GOT3 (cell line): ENCODE measurements around the gene CSK.

ENCODE experiments used
- DNase-seq: peaks from one replicate; lab custom pipeline; 2025; ENCODE audit warnings: mixed read lengths; lab: John Stamatoyannopoulos, UW

The CSK gene

GRCh38 chr15:74826364-74826819, 44.5 kb downstream of the CSK start, which contains the start of gene CPLX3:
Gene CPLX3 (plus strand): TSS chr15:74826627. CDS start chr15:74826704, 77 bp downstream.
- DNase-seq, result no peak

GRCh38 chr15:74826921-74827320, 45.0 kb downstream of the CSK start:
- no peak for DNase-seq

- no peak for DNase-seq
These were observed 45.7 kb downstream of the CSK start for GRCh38 chr15:74827614-74828013.

GRCh38 chr15:74828835-74829234, 47.0 kb downstream of the CSK start:
- no peak for DNase-seq

- DNase-seq, result no peak
These were observed 47.6 kb downstream of the CSK start for GRCh38 chr15:74829486-74829885.

- DNase-seq, result no peak
These were observed 48.1 kb downstream of the CSK start for GRCh38 chr15:74829991-74830390.

GRCh38 chr15:74830868-74831267, 49.0 kb downstream of the CSK start:
- no peak for DNase-seq

- no peak for DNase-seq
These were observed 50.1 kb downstream of the CSK start for GRCh38 chr15:74831813-74832495.

- DNase-seq, result no peak
These were observed 50.9 kb downstream of the CSK start for GRCh38 chr15:74832826-74833225.

- DNase-seq, result no peak
These were observed 51.7 kb downstream of the CSK start for GRCh38 chr15:74833376-74834107.

- no peak for DNase-seq
These were observed 53.5 kb downstream of the CSK start for GRCh38 chr15:74835312-74835823.

- no peak for DNase-seq
These were observed 55.0 kb downstream of the CSK start for GRCh38 chr15:74836846-74837245.

- no peak for DNase-seq
These were observed 55.7 kb downstream of the CSK start for GRCh38 chr15:74837482-74838136.

GRCh38 chr15:74838137-74838516, 56.2 kb downstream of the CSK start:
- DNase-seq, result no peak

- DNase-seq, result no peak
These were observed 57.1 kb downstream of the CSK start for GRCh38 chr15:74838746-74839525.

GRCh38 chr15:74839526-74840395, 57.9 kb downstream of the CSK start:
- DNase-seq, result no peak

GRCh38 chr15:74840851-74841775, 59.2 kb downstream of the CSK start:
- no peak for DNase-seq

GRCh38 chr15:74841891-74842373, 60.1 kb downstream of the CSK start:
- DNase-seq, result no peak

GRCh38 chr15:74842581-74843444, 60.9 kb downstream of the CSK start, which contains the start of gene ULK3:
Gene ULK3 (minus strand): TSS chr15:74843156. CDS start chr15:74843105, 51 bp downstream.
- DNase-seq, result peak; percentile 77
